HG02642 (cell line): ENCODE measurements around the gene IDUA.
"Not testable (repeated sequence)": the region's sequence is repeated elsewhere in the genome, so short reads cannot be mapped to it uniquely, and the experiment has no call there.

Experiments used
- ATAC-seq: cut with Tn5 transposase; IDR thresholded peaks from one replicate; pipeline ENCODE4 v1.9.1; 2021; ENCODE audit warnings: mild to moderate bottlenecking; ENCODE audit not compliant: unreplicated experiment, poor library complexity

The IDUA gene

DNA sequence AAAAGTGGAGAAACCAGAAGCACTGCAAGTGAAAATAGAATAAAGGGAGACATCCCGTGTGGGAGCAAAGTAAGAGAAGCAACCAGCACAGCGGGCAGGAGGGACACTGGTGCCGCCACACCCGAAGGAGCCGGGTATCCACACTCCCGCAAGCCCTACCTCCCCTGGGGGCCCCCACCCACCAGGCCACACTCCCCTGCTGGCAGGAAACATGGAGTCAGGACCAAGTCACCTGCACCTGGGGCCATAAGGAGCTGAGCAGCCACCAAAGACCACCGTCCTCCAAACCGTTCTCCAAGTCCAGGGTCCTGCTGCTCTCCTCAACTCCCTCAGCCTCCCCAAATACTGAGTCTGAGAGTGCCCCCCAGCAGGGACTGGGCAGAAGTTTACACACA lies 55.1 kb downstream of the IDUA start:
- ATAC-seq = no peak

- ATAC-seq = no peak
Observed at GRCh38 chr4:1042352-1043055, 55.7 kb downstream of the IDUA start.

- ATAC-seq = no peak
Observed at GRCh38 chr4:1043162-1043561, 56.3 kb downstream of the IDUA start.

DNA sequence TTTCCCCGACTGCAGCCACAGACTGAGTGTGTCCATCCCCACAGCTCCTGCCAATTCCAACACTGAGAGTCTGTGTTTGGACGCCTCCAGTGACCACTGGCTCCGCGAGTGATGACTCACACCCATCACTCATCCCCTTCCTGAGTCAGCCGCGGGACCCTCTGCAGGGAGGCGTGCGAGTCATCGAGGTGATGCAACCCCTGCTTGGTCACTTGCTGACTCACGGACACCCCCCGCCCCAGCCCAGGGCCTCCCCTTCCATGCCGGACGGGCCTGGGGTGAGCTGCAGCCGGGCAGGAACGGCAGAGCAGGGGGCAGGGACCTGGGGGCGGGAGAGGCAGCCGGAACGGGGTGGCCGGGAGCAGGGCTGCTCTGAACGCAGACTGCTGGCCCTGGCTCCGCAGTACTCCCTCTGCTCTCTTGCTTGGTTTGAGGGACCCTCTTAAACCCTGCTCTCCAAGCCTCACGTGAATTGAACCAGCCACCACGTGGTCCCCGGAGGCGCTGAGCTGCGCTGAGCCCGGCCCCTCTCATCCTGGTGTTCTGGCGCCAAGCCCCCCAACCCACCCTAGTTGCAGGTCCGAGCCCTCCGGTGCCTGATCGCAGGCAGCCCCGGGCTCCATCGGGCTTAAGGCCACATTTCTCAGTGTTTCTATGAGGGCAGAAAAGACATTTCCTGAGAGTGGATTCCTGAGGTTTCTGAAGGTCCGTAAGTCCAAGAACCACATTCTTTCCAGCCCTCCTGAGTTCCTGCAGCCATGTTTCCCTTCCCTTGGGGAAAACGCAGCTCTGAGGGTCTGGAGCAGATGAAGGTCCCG lies 57.0 kb downstream of the IDUA start:
- no peak for ATAC-seq

DNA sequence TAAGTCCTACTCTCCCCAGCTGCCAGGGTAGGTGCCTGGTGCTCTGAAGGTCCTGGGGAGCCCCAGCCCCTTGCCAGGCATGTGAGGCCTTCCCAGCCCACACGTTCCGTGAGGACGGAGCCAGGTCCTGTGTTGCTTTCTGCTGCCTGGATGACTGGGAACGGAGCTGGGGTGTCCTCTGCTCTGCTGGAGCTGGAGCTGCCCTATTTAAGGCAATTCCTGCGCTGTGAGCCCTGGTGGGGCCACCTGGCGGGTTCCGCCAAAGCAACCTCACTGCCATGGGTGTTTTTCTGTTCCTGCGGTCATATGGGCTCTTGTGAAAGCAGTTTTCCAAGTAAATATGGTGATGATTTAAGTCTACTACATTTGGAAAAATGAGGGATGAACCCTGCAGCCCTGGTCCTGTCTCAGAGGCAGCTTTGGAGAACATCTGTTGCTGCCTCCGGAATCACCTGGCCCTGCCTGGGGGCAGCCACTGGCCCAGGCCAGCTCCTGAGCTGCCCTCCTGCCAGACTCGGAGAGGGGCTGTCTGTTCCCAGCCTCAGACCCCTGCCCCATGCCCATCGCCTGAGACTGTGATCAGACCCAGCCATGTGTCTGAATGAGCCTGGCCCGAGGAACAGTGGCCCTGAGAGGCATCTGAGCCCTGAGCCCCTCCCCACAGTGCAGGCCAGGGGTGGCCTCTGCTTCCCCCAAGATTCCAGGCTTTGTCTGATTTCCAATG lies 57.8 kb downstream of the IDUA start:
- ATAC-seq = no peak

- ATAC-seq = no peak
Observed at GRCh38 chr4:1045193-1045594, 58.4 kb downstream of the IDUA start.

- no peak for ATAC-seq
Observed at GRCh38 chr4:1045595-1046201, 58.9 kb downstream of the IDUA start.

DNA sequence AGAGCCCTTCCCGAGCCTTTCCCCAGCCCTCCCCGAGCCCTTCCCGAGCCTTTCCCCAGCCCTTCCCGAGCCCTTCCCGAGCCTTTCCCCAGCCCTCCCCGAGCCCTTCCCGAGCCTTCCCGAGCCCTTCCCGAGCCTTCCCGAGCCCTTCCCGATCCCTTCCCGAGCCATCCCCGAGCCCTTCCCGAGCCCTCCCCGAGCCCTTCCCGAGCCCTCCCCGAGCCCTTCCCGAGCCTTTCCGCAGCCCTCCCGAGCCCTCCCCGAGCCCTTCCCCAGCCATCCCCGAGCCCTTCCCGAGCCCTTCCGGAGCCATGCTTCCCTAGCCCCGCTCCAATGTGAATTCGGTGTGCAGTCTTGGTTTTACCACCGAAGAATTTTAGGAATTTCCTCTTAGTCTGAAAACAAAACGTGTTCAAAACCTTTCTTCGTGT lies 59.8 kb downstream of the IDUA start:
- not testable (repeated sequence) for ATAC-seq

- ATAC-seq = no peak
Observed at GRCh38 chr4:1047106-1047975, 60.5 kb downstream of the IDUA start.

- ATAC-seq = no peak
Observed at GRCh38 chr4:1047976-1048772, 61.3 kb downstream of the IDUA start.

GRCh38 chr4:1048773-1049590 lies 62.1 kb downstream of the IDUA start:
- ATAC-seq = no peak

DNA sequence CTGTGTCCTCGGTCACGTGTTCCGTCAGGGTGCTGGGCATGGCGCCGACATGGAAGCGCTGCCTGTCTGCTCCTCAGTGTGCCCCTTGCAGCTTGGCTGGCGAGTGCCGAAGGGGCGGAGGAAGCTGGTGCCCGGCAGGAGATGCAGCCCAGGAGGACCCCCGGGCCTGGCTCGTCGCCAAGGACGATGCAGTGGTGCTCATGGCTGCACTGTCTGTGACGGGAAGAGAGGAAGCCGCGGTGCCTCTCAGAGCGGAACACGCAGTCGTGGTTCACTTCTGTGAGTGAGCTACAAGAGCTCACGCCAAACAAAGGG lies 62.7 kb downstream of the IDUA start:
- ATAC-seq = no peak

- ATAC-seq = no peak
Observed at GRCh38 chr4:1050486-1051213, 63.8 kb downstream of the IDUA start.

DNA sequence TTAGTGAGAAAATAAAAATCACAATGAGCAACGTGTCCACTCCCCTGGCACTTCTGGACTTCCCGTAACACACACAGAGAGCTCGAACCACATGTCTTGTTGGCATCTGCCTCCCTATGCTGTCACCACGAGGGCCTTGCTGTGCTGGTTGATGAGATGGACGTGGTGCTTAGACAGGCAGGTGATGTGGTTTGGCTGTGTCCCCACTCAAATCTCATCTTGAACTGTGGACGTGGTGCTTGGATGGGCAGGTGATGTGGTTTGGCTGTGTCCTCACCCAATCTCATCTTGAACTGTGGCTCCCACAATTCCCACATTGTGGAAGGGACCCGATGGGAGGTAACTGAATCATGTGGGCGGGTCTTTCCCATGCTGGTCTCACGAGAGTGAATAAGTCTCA lies 64.6 kb downstream of the IDUA start:
- no peak for ATAC-seq

- ATAC-seq = no peak
Observed at GRCh38 chr4:1052231-1052671, 65.4 kb downstream of the IDUA start.

DNA sequence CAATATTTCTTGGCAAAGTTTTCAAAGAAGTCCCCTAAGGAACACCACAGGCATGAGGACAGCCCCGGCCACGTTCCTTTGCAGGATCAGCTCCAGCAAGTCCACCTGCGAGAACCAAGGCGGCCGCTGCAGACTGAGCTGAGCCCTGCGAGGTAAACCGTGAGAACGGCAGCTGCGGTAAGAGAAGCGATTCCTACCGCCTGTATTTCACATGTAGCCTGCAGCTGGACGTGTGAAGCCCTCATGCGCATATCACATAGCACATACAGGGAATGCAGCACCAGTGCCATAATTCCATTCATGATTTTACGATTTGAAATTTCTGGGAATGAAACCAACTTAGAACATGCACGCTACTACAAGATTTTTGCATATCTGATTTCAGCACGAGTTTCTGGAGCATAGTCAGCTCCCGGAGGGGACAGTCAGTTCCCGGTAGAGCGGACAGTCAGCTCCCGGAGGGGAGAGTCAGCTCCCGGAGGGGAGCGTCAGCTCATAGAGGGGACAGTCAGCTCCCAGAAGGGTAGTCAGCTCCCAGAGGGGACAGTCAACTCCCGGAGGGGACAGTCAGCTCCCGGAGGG lies 66.3 kb downstream of the IDUA start:
- ATAC-seq = no peak

DNA sequence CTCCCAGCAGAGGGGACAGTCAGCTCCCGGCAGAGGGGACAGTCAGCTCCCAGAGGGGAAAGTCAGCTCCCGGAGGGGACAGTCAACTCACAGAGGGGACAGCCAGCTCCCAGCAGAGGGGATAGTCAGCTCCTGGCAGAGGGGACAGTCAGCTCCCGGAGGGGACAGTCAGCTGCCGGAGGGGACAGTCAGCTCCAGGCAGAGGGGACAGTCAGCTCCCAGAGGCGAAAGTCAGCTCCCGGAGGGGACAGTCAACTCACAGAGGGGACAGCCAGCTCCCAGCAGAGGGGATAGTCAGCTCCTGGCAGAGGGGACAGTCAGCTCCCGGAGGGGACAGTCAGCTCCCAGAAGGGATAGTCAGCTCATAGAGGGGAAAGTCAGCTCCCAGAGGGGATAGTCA lies 67.0 kb downstream of the IDUA start:
- ATAC-seq = not testable (repeated sequence)
